Activated CD8-positive, alpha-beta memory T cell treated with anti-CD3 and anti-CD28 coated beads, Interleukin-2, amount 50 U/mL, for 4 hours (primary cell): Measurements from ENCODE around the gene P2RX5.

Experiments
- DNase-seq: peaks from one replicate; pipeline ENCODE4 v3.0.0-alpha.2; 2020

The P2RX5 gene

DNA sequence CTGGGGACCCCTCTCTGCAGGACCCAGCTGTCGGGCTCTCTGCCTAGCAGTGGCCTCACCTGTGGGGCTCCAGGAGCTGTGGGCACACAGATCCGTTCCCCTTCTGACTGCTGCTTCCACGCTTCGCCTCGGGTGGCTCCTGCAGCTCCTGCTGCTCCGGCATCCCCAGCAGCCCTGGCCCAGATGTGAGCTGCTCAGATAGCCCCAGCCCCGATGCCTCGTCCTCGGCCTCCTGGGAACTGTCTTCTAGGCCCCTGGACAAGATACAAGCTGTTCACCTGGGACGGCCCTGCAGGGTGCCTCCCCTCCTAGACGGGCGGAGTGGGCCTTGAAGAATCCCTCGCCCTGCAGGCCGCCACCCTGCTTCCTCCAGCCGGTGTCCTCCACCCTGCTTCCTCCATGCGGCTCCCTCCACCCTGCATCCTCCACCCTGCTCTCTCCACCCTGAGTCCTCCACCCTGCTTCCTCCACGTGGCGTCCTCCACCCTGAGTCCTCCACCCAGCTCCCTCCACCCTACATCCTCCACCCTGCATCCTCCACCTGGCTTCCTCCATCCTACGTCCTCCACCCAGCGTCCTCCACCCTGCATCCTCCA, 16.3 kb downstream of the P2RX5 start:
- no peak for DNase-seq

GRCh38 chr17:3678821-3679530, 17.0 kb downstream of the P2RX5 start:
- no peak for DNase-seq

DNA sequence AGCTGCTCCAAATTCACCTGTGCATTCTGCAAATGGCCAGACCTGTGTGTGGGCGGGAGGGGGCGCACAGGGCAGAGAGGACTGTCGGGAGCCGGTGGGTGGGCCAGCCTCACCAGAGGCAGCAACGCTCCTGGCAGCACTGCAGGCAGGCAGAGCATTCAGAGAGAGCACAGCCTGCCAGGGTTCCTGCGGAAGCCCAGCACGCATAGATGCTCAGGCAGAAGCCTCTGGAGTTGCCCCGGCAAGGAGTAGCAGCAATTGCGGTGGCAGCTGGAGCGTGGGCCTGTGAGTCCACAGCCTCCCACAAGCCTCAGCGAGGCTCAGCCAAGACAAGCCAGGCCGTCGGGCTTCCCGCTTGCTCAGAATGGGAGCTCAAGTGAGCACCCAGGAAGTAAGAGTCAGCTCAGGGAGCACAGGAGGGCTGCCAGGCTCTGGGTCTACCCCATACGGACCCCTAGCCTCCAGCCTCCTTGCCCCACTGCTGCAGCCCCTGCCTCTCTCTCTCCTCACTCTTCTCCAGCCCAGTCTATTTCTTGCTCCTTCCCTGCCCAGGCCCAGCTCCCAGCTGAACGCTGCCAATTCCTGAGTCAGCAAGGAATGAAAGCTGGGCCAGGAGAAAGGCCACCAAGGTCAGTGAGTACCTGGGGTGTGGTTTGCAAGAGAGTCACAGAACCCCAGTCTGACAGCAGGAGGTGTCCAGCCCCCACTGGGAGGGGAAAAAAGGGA, 17.7 kb downstream of the P2RX5 start:
- DNase-seq: no peak

GRCh38 chr17:3675886-3676285, 20.1 kb downstream of the P2RX5 start:
- no peak for DNase-seq

- DNase-seq: no peak
Measured at GRCh38 chr17:3672571-3672970, 23.4 kb downstream of the P2RX5 start.

DNA sequence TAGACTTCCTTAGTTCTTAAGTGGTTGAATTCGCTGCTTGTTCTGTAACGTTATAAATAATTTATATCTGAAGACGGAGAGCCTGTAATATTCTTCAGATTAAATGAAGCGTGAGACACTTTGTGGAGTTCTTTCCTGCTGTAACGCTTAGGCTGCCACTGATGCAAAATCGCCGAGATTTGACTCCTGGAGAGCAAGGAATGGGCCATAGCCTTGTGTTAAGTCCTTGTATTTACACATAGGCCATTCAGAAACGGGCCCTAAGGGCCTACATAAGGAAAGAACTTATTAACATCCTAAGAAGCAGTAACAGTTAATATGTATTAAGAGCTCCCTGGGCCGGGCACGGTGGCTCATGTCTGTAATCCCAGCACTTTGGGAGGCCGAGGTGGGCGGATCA, 26.4 kb downstream of the P2RX5 start:
- no peak for DNase-seq

- DNase-seq: no peak
Measured at GRCh38 chr17:3669085-3669347, 26.9 kb downstream of the P2RX5 start.

GRCh38 chr17:3668279-3669084, 27.5 kb downstream of the P2RX5 start, which contains the start of the genes EMC6 and TAX1BP3:
Gene EMC6, plus strand, starts transcription at chr17:3668812. Its CDS starts 335 bp downstream, at chr17:3669147.
Gene TAX1BP3, minus strand, starts transcription at chr17:3668578. Its CDS starts 52 bp downstream, at chr17:3668526.
- DNase-seq: peak; percentile 99

DNA sequence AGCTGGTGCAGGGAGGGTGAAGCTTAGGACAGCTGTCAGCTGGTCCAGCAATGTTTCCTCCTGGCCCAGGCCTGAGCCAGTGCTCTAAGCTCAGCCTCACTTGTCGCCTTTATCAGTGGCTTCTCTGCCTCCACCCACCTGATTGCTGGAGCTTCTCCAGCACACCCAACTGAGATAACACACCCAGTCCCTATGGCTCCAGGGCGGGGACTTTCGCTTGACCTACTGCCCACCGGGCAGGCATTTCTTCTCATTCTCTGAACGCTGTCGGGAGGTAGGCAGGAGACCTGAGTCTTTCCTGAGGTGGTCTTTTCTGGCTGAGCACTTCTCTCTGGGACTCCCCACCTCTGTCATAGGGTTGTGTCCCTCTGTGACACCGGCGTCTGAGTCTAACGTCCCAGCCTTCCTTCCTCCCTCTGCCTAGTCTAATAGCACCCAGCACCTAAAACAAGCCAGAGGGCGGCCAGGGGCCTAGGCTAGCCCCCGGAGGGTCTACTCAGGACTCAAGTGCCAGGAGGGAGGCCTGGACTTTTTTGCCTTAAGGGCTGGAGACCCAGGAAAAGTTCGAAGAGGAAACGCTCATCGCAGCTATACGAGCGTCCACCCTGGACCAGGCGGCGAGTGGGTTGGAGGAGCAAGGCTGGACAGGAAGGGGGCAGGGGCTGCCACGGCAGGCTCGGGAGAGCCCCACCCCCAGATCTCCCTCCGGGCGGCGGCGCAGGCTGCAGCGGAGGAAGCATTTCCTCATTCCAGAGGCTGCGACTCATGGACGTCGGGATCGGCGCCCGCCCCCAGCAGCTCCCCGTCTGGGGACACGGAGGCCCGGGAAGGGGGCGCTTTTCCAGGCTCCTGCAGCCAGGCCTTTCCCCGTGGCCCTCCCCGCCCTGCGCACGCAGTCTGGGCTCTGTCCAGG, 28.3 kb downstream of the P2RX5 start:
- DNase-seq: no peak

DNA sequence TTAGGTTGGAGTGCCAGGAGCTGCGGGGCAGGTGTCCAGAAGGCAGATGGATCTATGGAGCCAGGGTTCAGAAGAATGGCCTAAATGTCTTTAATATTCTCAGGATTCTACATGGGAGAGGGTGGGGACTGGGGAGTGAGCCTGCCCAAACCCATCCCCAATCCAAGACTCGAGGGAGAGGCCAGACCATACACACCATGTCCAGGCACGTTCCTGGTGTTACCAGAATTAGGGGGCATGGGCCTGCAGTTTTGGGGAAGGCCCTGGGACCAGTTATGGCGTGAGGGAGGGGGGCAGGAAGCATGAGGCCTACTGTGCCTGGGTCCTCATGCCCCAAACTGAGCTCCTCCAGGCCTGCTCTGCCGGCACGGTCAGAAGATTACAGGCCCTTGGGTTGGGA, 29.4 kb downstream of the P2RX5 start:
- no peak for DNase-seq

GRCh38 chr17:3665834-3666233, 30.1 kb downstream of the P2RX5 start:
- DNase-seq: no peak

GRCh38 chr17:3663102-3664011, 32.6 kb downstream of the P2RX5 start:
- DNase-seq: no peak

DNA sequence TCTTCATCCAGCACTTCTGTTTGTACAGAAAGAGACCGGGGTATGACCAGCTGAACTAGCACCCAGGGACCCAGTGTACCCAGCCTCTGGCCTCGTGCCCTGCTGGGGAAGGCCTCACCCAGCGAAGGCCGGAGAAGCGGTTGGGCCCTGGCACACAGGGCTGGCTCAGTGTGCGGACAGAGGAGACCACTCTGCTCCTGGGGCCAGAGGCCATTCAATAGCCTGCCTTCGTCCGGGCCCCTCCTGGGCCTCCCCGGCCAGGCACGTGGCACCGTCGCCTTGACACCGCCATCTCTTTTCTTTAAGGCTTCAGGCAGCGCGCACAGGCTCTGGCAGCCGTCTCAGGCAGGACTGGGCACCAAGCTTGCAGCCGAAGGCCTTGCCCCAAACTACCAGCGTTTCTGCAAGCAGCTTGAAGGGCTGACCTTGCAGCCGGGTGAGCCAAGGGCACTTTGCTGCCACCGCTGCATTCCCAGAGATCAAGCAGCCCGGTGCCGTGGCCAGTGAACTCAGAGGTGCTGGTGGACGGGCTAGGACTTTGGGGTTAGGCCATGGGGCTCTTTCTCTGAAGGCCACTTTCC, 35.6 kb downstream of the P2RX5 start:
- DNase-seq: no peak

DNA sequence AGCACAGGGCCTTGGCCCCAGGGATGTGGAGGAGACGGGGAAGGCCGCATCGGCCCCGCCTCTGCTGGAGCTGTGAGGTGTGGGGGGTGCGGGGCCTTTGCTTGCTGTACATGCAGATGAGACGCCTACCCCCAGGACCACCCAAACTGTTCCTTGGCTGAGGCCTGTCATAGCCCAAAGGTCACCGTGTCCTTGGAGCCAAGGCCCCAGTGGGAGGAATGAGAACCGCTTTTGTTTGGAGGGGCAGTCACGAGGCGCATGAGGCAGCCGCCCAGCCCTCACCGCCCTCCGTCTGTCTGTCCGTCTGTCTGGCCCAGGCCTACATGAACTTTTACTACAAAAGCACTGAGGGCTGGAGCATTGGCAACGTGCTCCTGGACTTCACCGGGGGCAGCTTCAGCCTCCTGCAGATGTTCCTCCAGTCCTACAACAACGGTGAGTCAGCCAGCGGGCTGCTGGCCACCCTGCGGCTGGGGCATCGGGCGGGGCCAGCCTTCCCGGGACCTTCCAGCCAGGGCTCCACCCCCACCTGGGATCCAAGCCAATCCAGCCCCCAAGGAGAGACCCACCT, 36.3 kb downstream of the P2RX5 start:
- no peak for DNase-seq

GRCh38 chr17:3658784-3659449, 37.0 kb downstream of the P2RX5 start:
- DNase-seq: no peak

DNA sequence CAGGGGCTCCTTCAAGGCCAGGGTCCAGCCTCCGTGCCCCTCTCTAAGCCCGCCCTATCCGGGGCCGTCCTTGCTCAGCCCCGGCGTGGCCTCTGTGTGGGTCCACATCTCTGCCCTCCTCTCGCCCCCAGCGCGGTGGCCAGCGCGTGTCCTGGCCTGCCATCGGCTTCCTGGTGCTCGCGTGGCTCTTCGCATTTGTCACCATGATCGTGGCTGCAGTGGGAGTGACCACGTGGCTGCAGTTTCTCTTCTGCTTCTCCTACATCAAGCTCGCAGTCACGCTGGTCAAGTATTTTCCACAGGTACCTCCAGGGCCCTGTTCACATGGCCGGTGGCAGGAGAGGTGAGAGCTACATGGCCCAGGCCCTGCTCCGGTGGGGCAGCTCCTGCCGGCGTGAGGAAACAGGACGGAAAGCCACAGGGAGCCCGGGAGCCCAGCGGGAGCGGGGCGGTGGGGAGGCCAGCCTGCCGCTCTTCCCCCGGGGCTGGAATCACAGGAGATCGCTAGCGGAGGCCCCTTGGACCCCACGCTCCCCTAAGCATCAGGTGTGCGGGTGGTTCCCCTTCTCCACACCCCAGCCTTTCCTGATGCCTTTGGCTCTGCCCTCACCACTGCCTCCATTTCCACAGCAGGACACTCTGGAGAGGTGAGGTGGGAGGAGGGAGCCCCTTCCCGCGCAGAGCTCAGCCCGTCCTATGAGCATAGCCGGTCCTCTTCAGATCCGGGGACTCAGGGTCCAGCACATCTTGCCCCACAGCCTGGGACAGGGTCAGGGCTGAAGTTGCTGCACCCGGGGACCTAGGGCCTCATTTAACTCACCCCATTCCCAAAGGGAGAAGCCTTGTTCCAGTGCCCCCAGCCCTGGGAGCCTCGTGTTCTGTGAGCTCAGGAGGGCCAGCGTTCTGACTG, 37.8 kb downstream of the P2RX5 start:
- no peak for DNase-seq

- DNase-seq: no peak
Measured at GRCh38 chr17:3657588-3657869, 38.4 kb downstream of the P2RX5 start.

- DNase-seq: no peak
Measured at GRCh38 chr17:3656755-3657587, 39.0 kb downstream of the P2RX5 start.
